Pulmonary artery endothelial cell (primary cell): ENCODE data around the gene PTPRC. TPM values are rescaled to one million over a fixed set of nuclear protein-coding genes. Genes with fewer than 3 reads are reported as not detected.

Source experiments
- DNase-seq: peaks from one replicate; pipeline ENCODE4 v3.0.0-alpha.2; 2011; ENCODE audit warnings: low read depth, low spot score
- total RNA-seq: library from RNA; depleted of rRNA; stranded (reverse); fragments of >200 nt; gene quantifications from 2 replicates; pipeline ENCODE4 v1.2.3, GENCODE V29; 2014

Gene PTPRC
- total RNA-seq, 1 donor from 2014 or later: not detected

DNA sequence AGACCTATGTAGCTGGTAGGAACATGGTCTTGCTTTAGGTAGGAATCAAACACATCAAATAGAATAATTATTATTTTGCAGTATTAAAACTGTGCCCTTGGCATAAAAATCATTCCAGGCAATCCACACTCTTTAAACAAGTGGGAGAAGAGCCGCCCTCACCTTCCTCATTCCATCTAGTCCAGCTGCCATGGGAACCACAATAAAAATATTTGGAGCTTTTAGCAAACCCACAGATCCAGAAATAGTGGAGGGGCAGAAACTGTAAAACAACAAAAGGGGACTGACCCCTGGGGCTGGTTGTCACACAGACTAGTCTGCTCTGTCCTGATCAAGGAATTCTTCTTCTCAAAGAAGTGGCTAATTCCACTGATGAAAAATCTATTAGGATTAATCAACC, 61.6 kb downstream of the PTPRC start:
- DNase-seq: no peak

DNA sequence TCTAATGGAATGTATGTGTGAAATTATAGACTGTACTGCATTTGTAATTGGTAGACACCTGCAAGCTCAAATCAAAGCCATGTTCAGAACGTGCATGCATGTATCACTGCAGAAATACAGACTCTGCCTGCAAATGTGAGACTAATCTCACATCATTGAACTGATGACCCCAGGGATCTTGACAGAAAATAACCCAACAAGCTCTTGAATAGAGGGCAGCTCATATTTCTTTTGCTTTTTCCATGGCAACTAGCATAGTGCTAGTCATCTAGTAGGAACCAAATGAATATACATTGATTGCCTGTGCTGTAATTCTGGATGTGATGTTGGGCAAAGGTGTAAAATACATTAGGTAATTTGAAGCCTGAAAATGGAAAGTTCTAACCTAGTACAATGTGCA, 62.4 kb downstream of the PTPRC start:
- no peak for DNase-seq

DNA sequence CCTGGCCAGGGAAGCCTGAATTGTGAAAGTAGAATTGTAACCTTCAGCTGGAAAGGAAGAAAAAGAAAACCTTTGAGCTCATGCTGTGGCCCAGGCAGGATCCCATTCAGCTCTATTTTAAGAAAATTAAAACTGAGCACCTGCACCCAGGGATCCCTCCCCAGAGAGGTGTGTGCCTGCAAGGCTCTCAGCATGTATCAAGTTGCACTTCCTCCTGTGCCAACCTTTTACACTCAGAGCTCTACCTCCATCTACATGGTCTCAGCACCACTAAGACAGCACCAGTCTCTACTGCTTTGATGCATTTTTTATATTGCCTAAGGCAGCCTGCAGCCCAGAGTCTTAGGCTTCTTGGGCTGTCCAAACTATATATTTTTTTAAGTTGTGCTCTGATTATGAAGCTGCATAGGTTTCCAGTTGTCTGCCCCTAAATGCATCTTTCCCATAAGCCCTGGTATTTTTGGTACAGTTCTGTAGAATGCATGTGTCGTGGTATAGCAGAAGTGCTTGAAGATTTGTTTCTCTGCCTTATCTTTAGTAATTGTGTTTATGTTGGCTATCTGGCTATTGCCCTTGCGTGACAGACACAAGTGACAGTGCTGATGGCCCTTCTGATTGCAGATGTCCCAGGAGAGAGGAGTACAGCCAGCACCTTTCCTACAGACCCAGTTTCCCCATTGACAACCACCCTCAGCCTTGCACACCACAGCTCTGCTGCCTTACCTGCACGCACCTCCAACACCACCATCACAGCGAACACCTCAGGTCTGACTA, 63.1 kb downstream of the PTPRC start:
- no peak for DNase-seq

DNA sequence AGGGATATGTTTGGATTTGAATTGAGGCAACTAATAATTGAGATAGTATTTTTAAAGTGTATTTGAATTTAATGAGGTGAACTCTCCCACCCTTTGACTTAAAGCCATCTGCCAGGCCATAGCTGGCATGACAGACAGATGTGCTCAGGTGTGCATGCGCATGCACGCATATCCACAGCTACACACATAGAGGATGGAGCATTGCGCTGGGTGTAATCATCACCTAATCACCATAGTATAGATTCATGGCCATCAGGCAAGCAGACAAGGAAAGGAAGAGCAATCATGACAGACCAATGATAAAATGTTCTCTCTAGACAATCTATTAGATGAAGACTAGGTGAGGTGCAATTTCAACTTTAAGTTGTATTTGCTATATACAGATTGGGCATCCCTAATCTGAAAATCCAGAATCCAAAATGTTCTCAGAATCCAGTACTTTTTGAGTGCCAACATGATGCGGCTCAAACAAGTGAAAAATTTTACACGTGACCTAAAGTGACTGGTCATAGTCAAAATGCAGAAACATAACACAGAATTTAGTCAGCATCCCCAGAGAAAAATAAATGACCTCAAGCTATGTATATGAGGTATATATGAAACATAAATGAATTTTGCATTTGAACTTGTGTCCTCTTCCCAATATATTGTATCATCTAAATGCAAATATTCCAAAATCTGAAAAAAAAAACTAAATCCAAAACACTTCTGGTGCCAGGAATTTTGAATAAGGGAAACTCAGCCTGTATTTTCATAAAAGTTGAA, 70.1 kb downstream of the PTPRC start:
- DNase-seq: no peak

DNA sequence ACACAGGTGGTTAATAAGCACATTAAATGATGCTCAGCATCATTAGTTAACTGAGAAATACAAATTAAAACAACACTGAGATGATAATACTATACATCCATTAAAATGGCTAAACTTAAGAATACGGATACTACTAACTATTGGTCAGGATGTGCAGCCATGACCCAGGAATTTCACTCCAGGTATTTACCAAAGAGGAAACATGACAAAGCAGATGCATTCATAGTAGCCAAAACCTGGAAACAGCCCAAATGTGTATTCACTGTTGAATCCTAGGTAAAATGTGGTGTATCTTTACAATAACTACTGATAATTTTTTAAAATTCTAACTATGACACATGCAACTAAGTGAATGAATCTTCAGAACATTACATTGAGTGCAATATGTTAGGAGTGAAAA, 73.0 kb downstream of the PTPRC start:
- no peak for DNase-seq

DNA sequence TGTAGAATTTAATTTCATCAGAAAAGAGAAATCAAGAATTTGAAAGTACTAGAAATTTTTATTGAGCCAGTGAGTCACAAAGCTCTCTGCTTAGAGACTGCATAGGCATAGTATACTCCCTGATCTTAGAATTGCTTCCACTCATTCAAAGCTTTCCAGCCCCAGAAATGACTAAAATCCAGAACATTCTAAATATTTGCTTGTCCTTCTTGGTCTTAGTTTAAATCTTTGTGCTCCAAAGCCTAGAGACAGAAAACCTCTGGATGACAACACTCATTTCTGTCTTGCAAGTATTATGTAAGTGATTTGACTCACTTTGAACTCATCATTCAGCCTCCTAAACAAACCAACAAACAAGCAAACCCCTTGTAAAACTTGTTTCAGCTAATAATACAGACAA, 74.2 kb downstream of the PTPRC start:
- no peak for DNase-seq

DNA sequence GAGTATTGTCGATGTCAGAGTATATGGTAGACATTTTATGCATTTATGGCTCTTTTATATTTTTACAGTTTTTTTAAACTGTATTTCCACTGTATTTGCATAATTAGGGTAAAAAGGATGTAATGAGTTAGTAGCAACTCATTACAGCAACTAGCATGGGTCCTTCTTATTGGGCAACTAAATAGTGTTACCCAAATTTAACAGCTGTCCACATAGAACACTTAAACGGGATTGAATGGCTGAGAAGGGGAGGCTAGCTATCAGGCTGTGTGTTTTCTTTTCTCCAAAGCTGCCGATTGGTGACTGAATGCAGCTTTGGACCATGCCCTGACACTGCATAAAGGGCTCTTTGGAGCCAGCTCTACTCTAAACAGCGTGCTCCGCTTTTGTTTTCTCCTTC, 75.4 kb downstream of the PTPRC start:
- no peak for DNase-seq

DNA sequence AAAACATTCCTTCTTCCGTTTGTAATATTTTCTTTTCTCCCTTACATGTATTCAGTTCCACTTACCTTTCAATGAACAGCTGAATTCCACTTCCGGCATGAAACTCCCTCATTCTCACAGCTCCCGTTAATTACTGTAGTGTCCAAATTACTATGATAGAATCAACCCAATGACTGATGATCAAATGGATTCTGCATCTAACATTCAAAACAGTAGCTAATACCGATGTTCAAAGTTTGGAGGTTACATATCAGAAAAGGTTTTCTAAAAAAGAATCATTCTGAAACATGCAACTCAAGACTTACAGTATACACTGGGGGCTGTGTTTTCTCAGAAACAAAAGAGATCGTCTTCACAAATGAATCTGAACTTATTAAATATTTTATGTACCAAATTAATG, 77.2 kb downstream of the PTPRC start:
- no peak for DNase-seq

DNA sequence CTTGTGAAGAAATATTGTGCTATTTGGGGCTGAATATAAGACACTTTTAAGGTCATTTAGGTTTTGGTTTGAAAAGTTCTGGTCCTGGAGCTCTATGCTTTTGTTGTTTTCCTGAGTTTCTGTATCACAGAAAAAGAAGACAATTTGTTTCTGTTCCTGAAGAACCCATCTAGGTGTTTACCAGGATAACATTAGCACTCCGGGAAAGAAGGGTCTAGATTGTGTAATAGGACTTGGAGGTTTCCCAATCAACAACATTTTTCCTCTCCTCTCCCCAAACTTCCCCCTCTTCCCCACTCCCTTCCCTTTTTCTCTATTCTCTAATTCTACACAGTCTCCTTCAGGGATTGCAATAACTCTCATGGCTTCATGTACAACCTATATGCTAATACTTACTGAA, 78.7 kb downstream of the PTPRC start:
- no peak for DNase-seq

DNA sequence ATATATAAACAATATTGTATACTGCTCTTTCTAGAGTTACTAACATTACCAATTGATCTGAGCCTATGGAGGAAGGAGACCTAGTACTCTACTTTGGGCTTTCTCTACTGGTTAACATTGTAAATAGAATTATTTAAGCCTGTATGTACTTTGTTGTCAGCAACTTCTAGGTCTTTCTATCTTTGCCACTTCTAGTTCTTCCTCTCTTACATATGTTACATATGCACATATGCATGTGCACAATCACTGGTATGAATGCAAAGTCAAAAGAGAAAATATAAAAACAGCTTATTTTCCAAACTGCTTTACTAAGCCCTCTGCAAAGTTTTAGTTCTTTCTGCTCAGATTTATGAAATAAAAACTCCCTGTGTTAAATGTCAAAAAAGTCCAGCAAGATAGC, 84.3 kb downstream of the PTPRC start:
- DNase-seq: no peak

DNA sequence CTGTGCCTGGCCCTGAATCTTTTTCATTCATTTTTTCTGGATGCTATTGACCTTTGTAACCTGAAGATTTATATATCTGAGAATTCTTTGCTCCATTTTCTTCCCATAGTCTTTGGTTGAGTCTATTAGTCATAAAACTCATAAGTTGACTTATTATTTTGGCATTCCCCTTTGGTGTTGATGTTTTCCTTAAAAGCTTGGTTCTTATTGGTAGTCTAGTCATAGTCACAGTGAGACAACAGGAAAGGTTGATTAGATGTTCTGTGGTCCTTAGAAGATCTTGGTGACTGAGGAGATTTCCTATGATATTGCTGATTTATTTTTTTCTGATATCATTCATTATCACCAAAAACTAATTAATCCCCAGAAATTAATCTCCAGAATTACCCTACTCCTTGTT, 86.2 kb downstream of the PTPRC start:
- no peak for DNase-seq

DNA sequence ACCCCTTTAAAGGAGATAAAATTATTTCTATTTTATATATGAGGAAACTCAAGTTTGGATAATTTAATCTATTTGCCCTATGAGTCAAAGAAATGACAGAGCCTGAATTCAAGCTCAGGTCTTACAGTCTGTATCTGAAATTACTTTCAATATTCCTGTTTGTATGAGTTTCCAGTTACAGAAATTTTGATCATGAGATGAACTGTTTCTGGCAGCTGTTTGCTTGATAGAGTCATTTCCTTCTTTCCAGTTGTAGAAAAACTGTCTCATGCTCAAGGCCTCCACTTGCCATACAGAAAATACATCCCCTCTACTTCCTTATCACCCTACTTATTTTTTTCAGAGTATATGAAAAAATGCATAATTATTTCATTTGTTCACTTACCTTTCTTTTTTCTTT, 87.6 kb downstream of the PTPRC start:
- DNase-seq: peak; percentile 19

DNA sequence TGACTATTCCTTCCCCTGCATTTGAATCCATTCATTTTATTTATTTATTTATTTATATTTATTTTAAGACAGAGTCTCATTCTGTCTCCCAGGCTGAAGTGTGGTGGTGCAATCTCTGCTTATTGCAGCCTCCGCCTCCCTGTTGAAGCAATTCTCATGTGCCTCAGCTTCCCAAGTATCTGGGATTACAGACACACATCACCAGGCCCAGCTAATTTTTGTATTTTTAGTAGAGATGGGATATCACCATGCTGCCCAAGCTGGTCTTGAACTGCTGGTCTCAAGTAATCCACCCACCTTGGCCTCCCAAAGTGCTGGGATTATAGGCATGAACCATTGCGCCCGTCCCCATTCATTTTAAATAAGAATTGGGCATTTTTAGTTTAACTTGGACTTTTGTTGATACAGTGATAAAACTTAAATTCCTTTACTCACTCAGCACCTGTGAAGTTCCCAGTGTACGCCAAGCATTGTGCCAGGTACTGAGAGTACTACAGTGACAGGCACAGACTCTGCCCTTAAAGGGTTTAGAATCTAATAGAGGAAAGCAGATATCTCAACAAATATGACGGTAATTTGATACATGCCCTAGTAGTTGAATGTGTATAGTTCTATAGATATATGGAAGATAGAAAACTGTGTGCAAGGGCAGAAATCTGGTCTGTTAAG, 90.5 kb downstream of the PTPRC start:
- DNase-seq: no peak

DNA sequence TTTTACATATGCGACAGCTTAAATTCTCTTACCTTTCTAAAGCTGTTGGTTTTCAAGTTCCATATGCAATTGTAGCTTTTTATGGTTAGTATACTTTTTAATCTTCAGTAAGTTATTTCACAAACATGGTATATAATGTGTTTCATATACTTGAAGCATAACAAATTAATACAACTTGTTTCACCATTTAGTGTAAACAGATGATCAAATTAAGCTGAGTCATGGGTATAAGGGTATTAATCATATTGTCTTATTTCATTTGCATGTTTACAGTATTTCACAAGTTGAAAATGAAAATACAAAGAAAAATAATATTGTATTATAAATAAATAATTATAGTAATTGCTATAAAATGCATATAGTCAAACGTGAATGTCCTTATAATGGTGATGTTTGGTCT, 92.1 kb downstream of the PTPRC start:
- DNase-seq: no peak

DNA sequence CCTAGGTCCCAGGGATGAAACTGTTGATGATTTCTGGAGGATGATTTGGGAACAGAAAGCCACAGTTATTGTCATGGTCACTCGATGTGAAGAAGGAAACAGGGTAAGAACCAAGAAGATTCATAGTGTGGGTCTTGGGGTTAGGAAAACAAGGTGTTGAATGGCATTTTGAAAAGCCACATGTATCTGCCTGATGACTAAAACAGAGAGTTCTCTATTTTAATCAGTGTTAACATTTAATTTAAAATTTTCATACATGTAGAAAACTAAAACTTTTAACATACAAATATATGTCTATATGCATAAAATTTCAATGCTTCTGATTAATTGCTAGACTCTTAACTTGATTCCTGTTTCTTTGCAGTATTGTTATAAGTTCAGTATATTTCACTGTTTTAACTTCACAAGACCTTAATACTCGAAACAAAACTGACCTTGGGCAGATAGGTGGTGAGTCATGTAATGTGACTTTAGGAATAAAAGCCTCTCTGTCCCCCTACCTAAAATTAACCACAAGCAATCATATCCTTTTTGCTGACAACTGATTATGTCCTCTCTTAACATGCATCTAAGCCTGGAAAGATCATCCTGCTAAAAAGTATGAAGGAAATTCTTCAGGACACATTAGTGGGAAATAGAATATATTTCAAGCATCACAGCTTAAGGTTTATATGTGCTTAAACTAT, 95.6 kb downstream of the PTPRC start:
- no peak for DNase-seq

DNA sequence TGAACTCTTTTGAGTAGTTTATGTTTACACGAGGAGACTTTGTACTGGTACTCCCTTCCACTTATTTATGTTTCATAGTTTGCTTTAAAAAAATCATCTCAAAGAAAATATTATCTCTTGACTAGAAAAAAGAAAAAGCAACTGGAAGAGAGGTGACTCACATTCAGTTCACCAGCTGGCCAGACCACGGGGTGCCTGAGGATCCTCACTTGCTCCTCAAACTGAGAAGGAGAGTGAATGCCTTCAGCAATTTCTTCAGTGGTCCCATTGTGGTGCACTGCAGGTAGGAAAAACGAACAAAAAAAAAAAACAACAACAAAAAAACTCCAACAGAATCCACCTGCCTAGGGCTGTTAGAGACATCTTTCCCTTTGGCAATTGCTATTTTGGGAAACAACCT, 102.9 kb downstream of the PTPRC start:
- DNase-seq: no peak

DNA sequence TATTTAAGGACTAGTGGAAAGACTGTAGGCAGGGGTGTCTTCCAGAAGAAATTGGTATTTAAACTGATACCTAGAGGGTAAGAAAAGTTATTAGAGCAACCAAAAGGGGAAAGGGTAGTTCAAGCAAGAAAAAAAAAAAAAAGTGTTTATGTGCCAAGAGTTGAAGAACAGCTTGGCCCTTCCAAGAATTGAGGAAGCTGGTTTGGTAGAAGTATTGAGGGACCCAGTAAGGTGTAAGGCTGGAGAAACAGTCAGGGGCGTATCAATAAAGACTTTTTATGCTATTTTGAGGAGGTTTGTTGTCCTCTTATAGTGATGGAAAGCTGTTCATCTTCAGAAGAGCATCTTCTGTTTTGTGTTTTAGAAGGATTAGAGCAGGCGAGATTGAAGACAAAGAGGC, 108.3 kb downstream of the PTPRC start:
- DNase-seq: no peak

DNA sequence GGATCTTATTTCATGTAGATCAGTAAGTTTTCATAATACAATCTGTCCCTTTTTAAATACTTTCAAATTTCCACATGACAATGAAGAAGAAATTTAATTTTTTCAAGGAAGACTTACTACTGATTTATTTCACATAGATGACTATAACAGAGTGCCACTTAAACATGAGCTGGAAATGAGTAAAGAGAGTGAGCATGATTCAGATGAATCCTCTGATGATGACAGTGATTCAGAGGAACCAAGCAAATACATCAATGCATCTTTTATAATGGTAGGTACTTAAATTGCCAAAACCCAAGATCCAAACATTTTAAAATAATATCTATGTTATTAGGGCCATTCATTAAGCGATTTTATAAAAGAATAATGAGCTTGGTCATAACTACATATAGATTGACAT, 110.4 kb downstream of the PTPRC start:
- no peak for DNase-seq

DNA sequence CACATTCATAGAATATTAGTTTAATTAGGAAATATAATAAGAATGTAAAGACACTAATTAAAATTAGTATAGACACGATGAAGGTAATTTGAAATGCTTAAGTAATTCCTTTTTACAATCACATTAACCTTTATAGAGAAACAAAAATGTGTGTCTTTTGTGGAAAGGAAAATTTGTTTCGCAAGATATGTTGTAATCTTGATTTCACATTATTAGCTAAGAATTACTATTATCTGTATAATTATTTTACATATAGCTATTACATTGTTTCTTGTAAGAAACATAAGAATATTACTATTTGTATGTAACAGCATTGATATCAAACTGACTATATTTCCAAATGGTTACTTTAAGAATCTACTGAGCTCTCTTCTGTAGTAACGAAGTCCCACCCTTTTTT, 111.2 kb downstream of the PTPRC start:
- no peak for DNase-seq

DNA sequence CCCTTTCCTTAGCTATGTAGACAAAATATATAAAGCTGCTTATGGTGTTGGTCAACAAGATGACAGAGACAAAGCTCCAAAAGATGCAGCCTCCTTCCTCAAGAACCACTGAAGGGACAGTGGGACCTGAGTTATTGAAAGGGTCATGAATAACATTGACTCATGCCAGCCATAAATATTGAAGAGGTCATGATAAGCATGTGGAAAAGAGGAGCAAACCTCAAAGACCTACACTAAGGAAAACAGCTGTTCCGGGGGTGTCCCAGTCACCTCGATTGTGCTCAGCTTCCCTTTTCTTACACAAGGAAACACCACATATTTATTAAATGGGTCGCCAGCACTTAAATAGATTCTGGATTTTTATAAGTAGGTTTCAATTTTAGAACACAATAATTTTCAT, 112.9 kb downstream of the PTPRC start:
- no peak for DNase-seq

DNA sequence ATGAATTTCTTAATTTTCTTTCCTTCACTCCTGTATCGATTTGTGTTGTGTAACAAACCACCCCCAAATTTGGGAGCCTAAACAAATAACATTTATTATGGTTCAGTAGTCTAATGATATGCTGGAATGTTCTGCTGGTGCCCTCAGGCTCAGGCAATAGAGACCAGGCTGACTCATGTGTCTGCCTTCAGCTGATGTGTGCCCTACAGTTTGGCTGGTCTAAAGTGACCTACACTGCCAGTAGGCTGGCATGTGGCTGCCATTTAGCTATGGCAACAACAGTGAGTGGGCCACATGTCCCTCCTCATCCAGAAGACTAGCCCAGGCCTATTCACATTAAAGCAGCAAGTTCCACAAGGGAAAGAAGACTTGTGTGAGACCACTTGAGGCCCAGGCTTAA, 115.8 kb downstream of the PTPRC start:
- DNase-seq: no peak

DNA sequence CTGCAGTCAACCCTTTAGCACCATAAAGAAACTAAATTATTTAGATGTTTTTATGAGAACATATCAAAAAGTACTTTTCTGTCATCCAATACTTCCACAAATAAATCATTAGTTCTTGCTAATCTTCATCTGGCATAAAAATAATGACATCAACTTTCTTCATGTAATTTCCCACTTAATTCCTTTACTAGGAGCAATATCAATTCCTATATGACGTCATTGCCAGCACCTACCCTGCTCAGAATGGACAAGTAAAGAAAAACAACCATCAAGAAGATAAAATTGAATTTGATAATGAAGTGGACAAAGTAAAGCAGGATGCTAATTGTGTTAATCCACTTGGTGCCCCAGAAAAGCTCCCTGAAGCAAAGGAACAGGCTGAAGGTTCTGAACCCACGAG, 116.9 kb downstream of the PTPRC start:
- DNase-seq: no peak
